Measurements from ENCODE around the gene KSR2. TPM values are rescaled to one million over a fixed set of nuclear protein-coding genes. Genes with fewer than 3 reads are reported as not detected.
"Not testable (repeated sequence)": the region's sequence is repeated elsewhere in the genome, so short reads cannot be mapped to it uniquely, and the experiment has no call there.

Gene KSR2
- 0.26 and 0.38 TPM in 2 replicates for total RNA-seq

- DNase-seq (ENCODE audit: low read depth in 2 of 2), result peak in 1 of 2 donors; percentile 8
Observed at GRCh38 chr12:117968826-117969659, at the start of gene KSR2. TSS of gene KSR2 (minus strand) at chr12:117968990. CDS start at chr12:117968255, 735 bp downstream.

GRCh38 chr12:118017926-118018325 lies 49.1 kb upstream of the KSR2 start:
- DNase-seq (ENCODE audit: low read depth in 2 of 2), result no peak

- DNase-seq (ENCODE audit: low read depth in 2 of 2), result peak; percentile 92 to 97
Observed at GRCh38 chr12:118016424-118017264, 47.9 kb upstream of the KSR2 start, which contains the start of gene RFC5. TSS of gene RFC5 (plus strand) at chr12:118016703. CDS start at chr12:118016828, 125 bp downstream.

GRCh38 chr12:118015944-118016343 lies 47.2 kb upstream of the KSR2 start:
- no peak for DNase-seq (ENCODE audit: low read depth in 2 of 2)

GRCh38 chr12:118015306-118015705 lies 46.5 kb upstream of the KSR2 start:
- no peak for DNase-seq (ENCODE audit: low read depth in 2 of 2)

- DNase-seq (ENCODE audit: low read depth in 2 of 2), result no peak
Observed at GRCh38 chr12:118013283-118013682, 44.5 kb upstream of the KSR2 start.

GRCh38 chr12:118011961-118012360 lies 43.2 kb upstream of the KSR2 start:
- no peak for DNase-seq (ENCODE audit: low read depth in 2 of 2)

GRCh38 chr12:118011377-118011776 lies 42.6 kb upstream of the KSR2 start:
- DNase-seq (ENCODE audit: low read depth in 2 of 2), result no peak

- DNase-seq (ENCODE audit: low read depth in 2 of 2), result no peak
Observed at GRCh38 chr12:118010903-118011302, 42.1 kb upstream of the KSR2 start.

- not testable (repeated sequence) for DNase-seq (ENCODE audit: low read depth in 2 of 2)
Observed at GRCh38 chr12:117999806-118000205, 31.0 kb upstream of the KSR2 start.

GRCh38 chr12:117998719-117999118 lies 29.9 kb upstream of the KSR2 start:
- no peak for DNase-seq (ENCODE audit: low read depth in 2 of 2)

- no peak for DNase-seq (ENCODE audit: low read depth in 2 of 2)
Observed at GRCh38 chr12:117994551-117995438, 26.0 kb upstream of the KSR2 start.

GRCh38 chr12:117986705-117987469 lies 18.1 kb upstream of the KSR2 start:
- no peak for DNase-seq (ENCODE audit: low read depth in 2 of 2)

GRCh38 chr12:117985182-117985581 lies 16.4 kb upstream of the KSR2 start:
- no peak for DNase-seq (ENCODE audit: low read depth in 2 of 2)

- no peak for DNase-seq (ENCODE audit: low read depth in 2 of 2)
Observed at GRCh38 chr12:117981267-117981666, 12.5 kb upstream of the KSR2 start.

GRCh38 chr12:117980616-117981015 lies 11.8 kb upstream of the KSR2 start:
- no peak for DNase-seq (ENCODE audit: low read depth in 2 of 2)

- DNase-seq (ENCODE audit: low read depth in 2 of 2), result no peak
Observed at GRCh38 chr12:117977373-117977772, 8.6 kb upstream of the KSR2 start.

- no peak for DNase-seq (ENCODE audit: low read depth in 2 of 2)
Observed at GRCh38 chr12:117975006-117975405, 6.2 kb upstream of the KSR2 start.

- no peak for DNase-seq (ENCODE audit: low read depth in 2 of 2)
Observed at GRCh38 chr12:117972301-117972700, 3.5 kb upstream of the KSR2 start.

GRCh38 chr12:117970334-117970733 lies 1.5 kb upstream of the KSR2 start:
- no peak for DNase-seq (ENCODE audit: low read depth in 2 of 2)

All from dermis microvascular lymphatic vessel endothelial cell (primary cell).